Neural progenitor cell (in vitro differentiated cells): ENCODE measurements around the gene DOK1. TPM values are rescaled to one million over a fixed set of nuclear protein-coding genes. Genes with fewer than 3 reads are reported as not detected.
A peak's percentile ranks its signal among the peaks of the same experiment; 100 is the strongest.

Source experiments
- DNase-seq: peaks from one replicate; pipeline ENCODE4 v3.0.0-alpha.2; 2016; ENCODE audit warnings: low spot score
- H2AFZ ChIP-seq: fragments of 200-600 bp; sonication (generic); replicated peaks from 2 replicates; pipeline ENCODE4 v1.6.1; 2016; ENCODE audit warnings: antibody characterized with exemption
- H3F3A ChIP-seq: fragments of 200-600 bp; sonication (generic); 2 replicates; pipeline ENCODE4 v1.6.1; 2016; ENCODE audit warnings: antibody characterized with exemption, low read depth
- H3K27ac ChIP-seq: fragments of 200-600 bp; sonication (generic); 2 replicates; pipeline ENCODE4 v1.5.1; 2016; ENCODE audit warnings: mild to moderate bottlenecking
- H3K27me3 ChIP-seq: fragments of 200-600 bp; sonication (generic); 2 replicates; pipeline ENCODE4 v1.6.1; 2016; ENCODE audit warnings: mild to moderate bottlenecking, moderate library complexity
- H3K36me3 ChIP-seq: fragments of 200-600 bp; sonication (generic); 2 replicates; pipeline ENCODE4 v1.5.1; 2016
- H3K4me1 ChIP-seq: fragments of 200-600 bp; sonication (generic); 2 replicates; pipeline ENCODE4 v1.6.1; 2016; ENCODE audit warnings: mixed run types
- H3K4me2 ChIP-seq: fragments of 200-600 bp; sonication (generic); 2 replicates; pipeline ENCODE4 v1.6.1; 2016
- H3K4me3 ChIP-seq: fragments of 200-600 bp; sonication (generic); 2 replicates; pipeline ENCODE4 v1.5.1; 2016
- H3K79me2 ChIP-seq: fragments of 200-600 bp; sonication (generic); 2 replicates; pipeline ENCODE4 v1.6.1; 2016; ENCODE audit warnings: low read depth
- H3K9ac ChIP-seq: fragments of 200-600 bp; sonication (generic); 2 replicates; pipeline ENCODE4 v1.6.1; 2016
- H3K9me3 ChIP-seq: fragments of 200-600 bp; sonication (generic); 2 replicates; pipeline ENCODE4 v1.5.1; 2016; ENCODE audit warnings: low read depth
- H4K20me1 ChIP-seq: fragments of 200-600 bp; sonication (generic); 2 replicates; pipeline ENCODE4 v1.6.1; 2016; ENCODE audit warnings: low read depth
- H3K27ac Mint-ChIP-seq: 3 replicates; pipeline ENCODE4 v1.8.0; 2021; ENCODE audit warnings: mixed read lengths
- H3K27me3 Mint-ChIP-seq: 2 replicates; pipeline ENCODE4 v1.8.0; 2022; ENCODE audit warnings: low read depth, mild to moderate bottlenecking, inconsistent platforms, moderate library complexity, mixed read lengths; ENCODE audit not compliant: insufficient read depth
- H3K36me3 Mint-ChIP-seq: 3 replicates; pipeline ENCODE4 v1.8.0; 2021; ENCODE audit warnings: mixed read lengths
- H3K4me1 Mint-ChIP-seq: 3 replicates; pipeline ENCODE4 v1.8.0; 2021; ENCODE audit warnings: mixed read lengths
- H3K4me3 Mint-ChIP-seq: 3 replicates; pipeline ENCODE4 v1.8.0; 2021; ENCODE audit warnings: mild to moderate bottlenecking, moderate library complexity, mixed read lengths
- H3K9me3 Mint-ChIP-seq: 3 replicates; pipeline ENCODE4 v1.8.0; 2020; ENCODE audit warnings: mixed read lengths
- EZH2 ChIP-seq: fragments of 200-600 bp; sonication (generic); IDR thresholded peaks from 2 replicates; pipeline ENCODE4 v1.6.1; 2017; ENCODE audit warnings: antibody characterized with exemption, mild to moderate bottlenecking, moderate library complexity
- EZH2phosphoT487 ChIP-seq: fragments of 200-600 bp; sonication (generic); IDR thresholded peaks from 2 replicates; pipeline ENCODE4 v1.6.1; 2017; ENCODE audit warnings: antibody characterized with exemption
- total RNA-seq: library from RNA; depleted of rRNA; stranded (reverse); fragments of >200 nt; gene quantifications from 2 replicates; pipeline ENCODE4 v1.2.3, GENCODE V29; 2015; ENCODE audit warnings: low replicate concordance
- TF ChIP-seq, protein P1 (sequence below): fragments of 200-600 bp; sonication (generic); IDR thresholded peaks from 2 replicates; pipeline ENCODE4 v1.5.1; 2017; ENCODE audit warnings: antibody characterized with exemption, mild to moderate bottlenecking

The DOK1 gene
- total RNA-seq, 1 donor from 2014 or later = 3.4 TPM

DNA sequence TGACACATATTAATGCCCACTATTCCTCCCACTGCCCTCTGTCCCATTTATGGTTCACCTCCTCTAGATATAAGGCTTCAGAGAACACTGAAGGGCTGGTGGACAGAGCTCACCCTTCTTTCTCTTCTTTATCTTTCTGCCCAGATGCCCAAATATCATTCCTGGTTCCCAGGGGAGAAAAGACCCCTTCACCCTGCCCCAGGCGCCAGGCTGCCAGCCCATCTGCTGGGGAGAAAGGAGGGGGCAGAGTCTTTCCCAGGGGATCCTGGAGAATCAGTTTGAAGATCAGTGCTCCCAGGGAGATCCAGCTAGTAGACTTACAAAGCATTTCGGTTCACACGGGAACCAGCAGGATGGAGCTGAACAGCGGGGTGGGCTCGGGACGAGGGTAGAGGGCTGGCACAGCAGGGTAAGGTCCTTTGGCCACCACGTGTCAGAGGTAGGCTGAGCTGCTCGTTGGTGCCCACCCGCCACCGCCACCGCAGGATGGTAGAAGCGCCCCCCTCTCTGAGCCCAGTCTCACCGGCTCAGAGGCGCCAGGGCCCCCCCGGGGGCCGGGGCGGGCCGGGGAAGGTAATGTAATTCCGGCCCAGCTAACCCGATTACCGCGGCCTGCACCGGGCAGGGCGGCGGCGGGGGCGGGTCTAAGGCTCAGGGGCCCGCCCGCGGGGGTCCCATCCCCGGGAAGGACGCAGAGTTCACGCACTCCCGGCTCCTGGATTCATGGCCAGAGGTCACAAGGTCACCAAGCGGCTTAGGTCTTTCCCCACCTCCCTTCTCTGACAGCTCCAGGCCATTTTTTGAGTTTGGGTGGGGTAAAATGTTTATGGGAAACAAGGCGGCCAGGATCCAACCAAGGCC lies 41.5 kb upstream of the DOK1 start:
- Mint-ChIP-seq H3K27ac (no peak overlapping the region), H3K36me3 (peaks cover 5% of the 10 kb centered on the region), H3K27me3 (peaks cover 71% of the 10 kb centered on the region), H3K4me3 (peak overlapping the region; percentile 66), H3K9me3 (peaks cover 10% of the 10 kb centered on the region), H3K4me1 (peaks cover 25% of the 10 kb centered on the region)
- peak; percentile 82 for DNase-seq
- Histone ChIP-seq H3K79me2 (no peaks in the 10 kb centered on the region), H3K4me2 (peak overlapping the region; percentile 73), H3K9ac (no peak overlapping the region), H3K4me3 (peak overlapping the region; percentile 20), H3K27ac (no peak overlapping the region), H3K27me3 (peaks cover 100% of the 10 kb centered on the region), H3K4me1 (peaks cover 21% of the 10 kb centered on the region), H3K9me3 (no peaks in the 10 kb centered on the region), H4K20me1 (peaks cover 26% of the 10 kb centered on the region), H2AFZ (no peak overlapping the region), H3F3A (peaks cover 56% of the 10 kb centered on the region), H3K36me3 (no peaks in the 10 kb centered on the region)
- TF ChIP-seq EZH2 = no peak
- TF ChIP-seq, protein P1, sequence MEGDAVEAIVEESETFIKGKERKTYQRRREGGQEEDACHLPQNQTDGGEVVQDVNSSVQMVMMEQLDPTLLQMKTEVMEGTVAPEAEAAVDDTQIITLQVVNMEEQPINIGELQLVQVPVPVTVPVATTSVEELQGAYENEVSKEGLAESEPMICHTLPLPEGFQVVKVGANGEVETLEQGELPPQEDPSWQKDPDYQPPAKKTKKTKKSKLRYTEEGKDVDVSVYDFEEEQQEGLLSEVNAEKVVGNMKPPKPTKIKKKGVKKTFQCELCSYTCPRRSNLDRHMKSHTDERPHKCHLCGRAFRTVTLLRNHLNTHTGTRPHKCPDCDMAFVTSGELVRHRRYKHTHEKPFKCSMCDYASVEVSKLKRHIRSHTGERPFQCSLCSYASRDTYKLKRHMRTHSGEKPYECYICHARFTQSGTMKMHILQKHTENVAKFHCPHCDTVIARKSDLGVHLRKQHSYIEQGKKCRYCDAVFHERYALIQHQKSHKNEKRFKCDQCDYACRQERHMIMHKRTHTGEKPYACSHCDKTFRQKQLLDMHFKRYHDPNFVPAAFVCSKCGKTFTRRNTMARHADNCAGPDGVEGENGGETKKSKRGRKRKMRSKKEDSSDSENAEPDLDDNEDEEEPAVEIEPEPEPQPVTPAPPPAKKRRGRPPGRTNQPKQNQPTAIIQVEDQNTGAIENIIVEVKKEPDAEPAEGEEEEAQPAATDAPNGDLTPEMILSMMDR = no peak
- TF ChIP-seq EZH2phosphoT487 = no peak

DNA sequence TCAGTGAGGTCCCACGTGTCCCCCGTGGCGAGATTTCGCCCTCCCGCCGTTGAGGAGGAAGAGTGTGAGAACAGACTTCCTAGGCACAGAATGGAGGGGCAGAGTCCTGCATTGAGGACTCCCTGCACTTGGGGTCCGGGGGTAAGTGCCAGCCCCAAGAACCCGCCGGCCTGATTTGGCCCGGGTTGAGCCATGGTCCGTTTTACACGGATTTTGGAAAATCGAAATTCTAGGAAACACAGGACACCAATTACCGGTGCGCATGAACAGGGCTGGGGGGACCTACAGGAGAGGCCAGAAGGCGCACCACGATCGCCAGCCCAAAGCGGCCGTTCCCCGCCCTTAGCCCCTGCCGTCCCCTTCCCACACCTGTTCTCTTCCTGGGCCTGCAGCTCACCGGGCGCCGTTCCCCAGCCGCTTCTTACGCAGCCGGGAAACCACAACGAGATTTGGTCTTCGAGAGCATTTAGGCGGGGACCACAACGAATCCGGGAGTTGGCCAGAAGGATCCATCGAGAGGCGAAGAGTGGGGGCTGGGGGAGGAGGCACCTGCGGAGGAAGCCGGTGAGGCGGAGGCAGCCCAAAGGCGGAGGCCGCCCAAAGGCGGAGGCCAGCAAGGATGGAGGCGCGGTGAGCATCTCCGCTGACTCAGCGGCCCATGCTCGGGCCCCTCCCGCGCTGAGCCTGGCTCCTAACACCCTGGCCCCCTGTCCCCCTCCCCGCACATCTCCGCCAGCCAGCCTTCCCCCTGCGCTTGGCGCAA lies 40.7 kb upstream of the DOK1 start:
- Histone ChIP-seq H3K27me3 (peaks cover 100% of the 10 kb centered on the region), H4K20me1 (peaks cover 26% of the 10 kb centered on the region), H3K4me2 (peak overlapping the region; percentile 73), H3K4me1 (peaks cover 21% of the 10 kb centered on the region), H3K36me3 (no peaks in the 10 kb centered on the region), H3K79me2 (no peaks in the 10 kb centered on the region), H3K4me3 (peak overlapping the region; percentile 32), H2AFZ (no peak overlapping the region), H3K9me3 (no peaks in the 10 kb centered on the region), H3K9ac (no peak overlapping the region), H3F3A (peaks cover 48% of the 10 kb centered on the region), H3K27ac (no peak overlapping the region)
- TF ChIP-seq EZH2 (peak; percentile 74), EZH2phosphoT487 (peak; percentile 11)
- TF ChIP-seq, protein P1 = no peak
- H3K36me3 Mint-ChIP-seq = peaks cover 5% of the 10 kb centered on the region
- H3K9me3 Mint-ChIP-seq = peaks cover 10% of the 10 kb centered on the region
- H3K4me1 Mint-ChIP-seq = peaks cover 19% of the 10 kb centered on the region
- peak overlapping the region; percentile 53 for H3K4me3 Mint-ChIP-seq
- peaks cover 74% of the 10 kb centered on the region for H3K27me3 Mint-ChIP-seq
- DNase-seq = peak; percentile 54
- H3K27ac Mint-ChIP-seq = no peak overlapping the region

DNA sequence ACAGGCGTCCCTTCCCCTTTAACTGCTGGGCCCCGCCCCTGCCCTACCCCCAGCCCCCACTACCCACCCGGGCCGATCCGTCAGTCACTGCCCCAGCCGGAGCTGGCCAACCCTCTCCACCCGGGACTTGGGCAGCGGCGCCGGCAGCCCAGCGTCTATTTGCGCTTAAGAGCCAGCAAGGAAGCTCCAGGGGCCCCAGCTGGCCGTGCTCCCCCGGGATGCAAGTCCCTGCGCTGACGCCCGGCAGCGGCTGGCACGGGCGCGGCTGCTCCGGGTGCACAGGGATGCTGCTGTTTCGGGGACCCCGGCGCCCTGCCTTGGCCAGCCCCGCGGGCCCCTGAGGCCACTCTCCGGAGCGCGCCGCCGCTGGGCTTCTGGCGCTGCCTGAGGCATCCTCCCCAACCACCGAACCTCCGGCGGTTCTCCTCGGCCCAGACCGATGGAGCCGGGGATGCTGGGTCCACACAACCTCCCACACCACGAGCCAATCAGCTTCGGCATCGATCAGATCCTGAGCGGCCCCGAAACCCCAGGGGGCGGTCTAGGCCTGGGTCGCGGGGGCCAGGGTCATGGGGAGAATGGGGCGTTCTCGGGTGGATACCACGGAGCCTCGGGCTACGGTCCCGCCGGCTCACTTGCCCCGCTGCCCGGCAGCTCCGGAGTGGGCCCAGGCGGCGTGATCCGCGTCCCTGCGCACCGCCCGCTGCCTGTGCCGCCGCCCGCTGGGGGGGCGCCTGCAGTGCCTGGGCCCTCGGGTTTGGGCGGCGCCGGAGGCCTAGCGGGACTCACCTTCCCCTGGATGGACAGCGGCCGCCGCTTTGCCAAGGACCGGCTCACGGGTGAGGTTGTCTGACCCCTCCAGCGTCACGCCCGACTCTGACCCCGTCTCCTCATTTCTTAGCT lies 39.9 kb upstream of the DOK1 start, which contains the start of gene TLX2:
Gene TLX2, plus strand, starts transcription at position 83 of the 903 bp plus-strand sequence. Its CDS starts 357 bp downstream, at position 440.
- no peak within 1 kb of the TSS for H2AFZ ChIP-seq
- Mint-ChIP-seq H3K4me1 (peaks cover 19% of the 10 kb centered on the region), H3K27me3 (peaks cover 79% of the 10 kb centered on the region), H3K27ac (no peak within 1 kb of the TSS), H3K9me3 (peaks cover 10% of the 10 kb centered on the region), H3K4me3 (peak within 1 kb of the TSS; percentile 70), H3K36me3 (peaks cover 5% of the 10 kb centered on the region)
- peaks cover 41% of the 10 kb centered on the region for H3F3A ChIP-seq
- H3K9me3 ChIP-seq = no peaks in the 10 kb centered on the region
- peaks cover 21% of the 10 kb centered on the region for H3K4me1 ChIP-seq
- DNase-seq = peak; percentile 66
- H3K9ac ChIP-seq = no peak within 1 kb of the TSS
- TF ChIP-seq EZH2 (peak; percentile 85), EZH2phosphoT487 (peak; percentile 88)
- TF ChIP-seq, protein P1 = no peak
- H3K4me2 ChIP-seq = peak within 1 kb of the TSS; percentile 73
- no peaks in the 10 kb centered on the region for H3K79me2 ChIP-seq
- no peaks in the 10 kb centered on the region for H3K36me3 ChIP-seq
- peaks cover 26% of the 10 kb centered on the region for H4K20me1 ChIP-seq
- peak within 1 kb of the TSS; percentile 32 for H3K4me3 ChIP-seq
- H3K27me3 ChIP-seq = peaks cover 100% of the 10 kb centered on the region
- no peak within 1 kb of the TSS for H3K27ac ChIP-seq
